Endothelial cell of umbilical vein (primary cell): ENCODE results near the gene CDK5RAP2. TPM values are rescaled to one million over a fixed set of nuclear protein-coding genes. Genes with fewer than 3 reads are reported as not detected.

ENCODE experiments used
- BruUV-seq: library from RNA; stranded (reverse); fragments of 400-500 nt; replicated peaks from 2 replicates; lab custom pipeline; 2021; lab: Mats Ljungman, UMichigan
- CTCF ChIA-PET: fragments of 300-600, 350-600 bp; sonication (Branson Sonifier 250); formaldehyde crosslinking; loops from one replicate; lab custom pipeline; 2021; ENCODE audit warnings: antibody characterized with exemption, inconsistent platforms; lab: Charles Lee
- POLR2A ChIA-PET: fragments of 300-600, 350-600 bp; sonication (Branson Sonifier 250); formaldehyde crosslinking; loops from one replicate; lab custom pipeline; 2021; ENCODE audit warnings: antibody characterized with exemption, inconsistent platforms; lab: Charles Lee
- DNase-seq: peaks from one replicate; pipeline ENCODE4 v3.0.0-alpha.2; 2011; ENCODE audit warnings: low read depth, low spot score
- FAIRE-seq: peaks from 2 replicates; lab custom pipeline; 2011; peaks lifted over from hg19 to GRCh38; lab: Jason Lieb, UNC
- H2AFZ ChIP-seq: 2 replicates; pipeline ENCODE4 v1.6.0; 2012; ENCODE audit warnings: low read depth, low read length, control low read depth, inconsistent platforms
- H3K27ac ChIP-seq: 2 replicates; pipeline ENCODE4 v1.5.1; 2011; ENCODE audit warnings: low read depth, mild to moderate bottlenecking, control low read depth, low read length, moderate library complexity; ENCODE audit not compliant: insufficient read depth
- H3K27me3 ChIP-seq, 2 experiments: 2 replicates each; pipeline versions ENCODE4 v1.6.0 to v1.6.1; 2011; ENCODE audit warnings: low read length in 2 of 2, mixed read lengths in 1 of 2; ENCODE audit not compliant: control insufficient read depth in 2 of 2, insufficient read depth in 2 of 2
- H3K36me3 ChIP-seq, 2 experiments: 2 replicates in 1 of 2; 3 replicates in 1 of 2; pipeline ENCODE4 v1.5.1; 2011; ENCODE audit warnings: low read length in 2 of 2, mild to moderate bottlenecking in 1 of 2, moderate library complexity in 1 of 2; ENCODE audit not compliant: control insufficient read depth in 2 of 2, insufficient read depth in 2 of 2; ENCODE audit errors: extremely low read depth in 1 of 2
- H3K4me1 ChIP-seq: 3 replicates; pipeline ENCODE4 v1.5.1; 2011; ENCODE audit warnings: mild to moderate bottlenecking, low read length; ENCODE audit not compliant: control insufficient read depth, insufficient read depth; ENCODE audit errors: extremely low read depth
- H3K4me2 ChIP-seq: 2 replicates; pipeline ENCODE4 v1.6.1; 2011; ENCODE audit warnings: low read length, control low read depth, mixed read lengths; ENCODE audit not compliant: insufficient read depth
- H3K4me3 ChIP-seq, 3 experiments: fragments of 200-600 bp in 1 of 3; sonication (generic), shearing (Covaris generic) in 1 of 3; replicated peaks in 1 of 3; 2 replicates each; pipeline ENCODE4 v1.5.1; 2011 to 2016; ENCODE audit warnings: control low read depth in 3 of 3, low read length in 3 of 3, mild to moderate bottlenecking in 2 of 3, inconsistent platforms in 1 of 3, low read depth in 1 of 3, moderate library complexity in 1 of 3; ENCODE audit not compliant: insufficient read depth in 1 of 3
- H3K79me2 ChIP-seq: 2 replicates; pipeline ENCODE4 v1.6.0; 2012; ENCODE audit warnings: low read length, inconsistent platforms; ENCODE audit not compliant: control insufficient read depth, insufficient read depth
- H3K9ac ChIP-seq: replicated peaks from 2 replicates; pipeline ENCODE3; 2011; ENCODE audit warnings: low read length, control low read depth; ENCODE audit not compliant: insufficient read depth; ENCODE audit errors: extremely low read depth
- H3K9me1 ChIP-seq: replicated peaks from 3 replicates; pipeline ENCODE4 v1.6.0; 2011; ENCODE audit warnings: mild to moderate bottlenecking, low read length; ENCODE audit not compliant: control insufficient read depth, insufficient read depth; ENCODE audit errors: extremely low read depth
- H3K9me3 ChIP-seq: replicated peaks from 2 replicates; pipeline ENCODE4 v1.5.1; 2012; ENCODE audit warnings: low read length, inconsistent platforms; ENCODE audit not compliant: control insufficient read depth, insufficient read depth
- H4K20me1 ChIP-seq: replicated peaks from 2 replicates; pipeline ENCODE3; 2011; ENCODE audit warnings: mild to moderate bottlenecking, low read length; ENCODE audit not compliant: control insufficient read depth, insufficient read depth; ENCODE audit errors: extremely low read depth
- CTCF ChIP-seq, 2 donors: IDR thresholded peaks; 1 replicate in 1 of 2; 2 replicates in 1 of 2; pipeline ENCODE4 v1.5.1; 2011; ENCODE audit warnings: low read length in 2 of 2, mild to moderate bottlenecking in 2 of 2, moderate library complexity in 2 of 2, control low read depth in 1 of 2, inconsistent platforms in 1 of 2, low read depth in 1 of 2; ENCODE audit not compliant: insufficient read depth in 1 of 2; ENCODE audit errors: extremely low read depth in 1 of 2
- EZH2 ChIP-seq: IDR thresholded peaks from 2 replicates; pipeline ENCODE4 v1.6.1; 2012; ENCODE audit warnings: borderline replicate concordance, low read depth, mild to moderate bottlenecking, moderate library complexity, low read length, inconsistent platforms; ENCODE audit not compliant: severe bottlenecking
- FOS ChIP-seq: IDR thresholded peaks from 2 replicates; pipeline ENCODE4 v1.6.1; 2011; ENCODE audit warnings: mild to moderate bottlenecking, low read length, moderate library complexity, borderline replicate concordance; ENCODE audit not compliant: insufficient read depth
- GATA2 ChIP-seq: IDR thresholded peaks from 2 replicates; pipeline ENCODE4 v1.7.0; 2011; ENCODE audit warnings: low read depth, mild to moderate bottlenecking, moderate library complexity, mixed read lengths, low read length; ENCODE audit not compliant: insufficient read length, insufficient read depth
- JUN ChIP-seq: IDR thresholded peaks from 2 replicates; pipeline ENCODE4 v1.6.1; 2011; ENCODE audit warnings: borderline replicate concordance, low read depth; ENCODE audit not compliant: insufficient read length, insufficient read depth
- MAX ChIP-seq: IDR thresholded peaks from 2 replicates; pipeline ENCODE4 v1.6.1; 2011; ENCODE audit not compliant: insufficient read depth, insufficient read length
- MYC ChIP-seq: IDR thresholded peaks from one replicate; pipeline ENCODE4 v1.6.1; 2011; ENCODE audit warnings: mild to moderate bottlenecking, low read depth, low read length
- POLR2A ChIP-seq: IDR thresholded peaks from 2 replicates; pipeline ENCODE4 v1.6.1; 2012; ENCODE audit warnings: low read depth, mild to moderate bottlenecking, control low read depth, low read length
- POLR2AphosphoS5 ChIP-seq: IDR thresholded peaks from 2 replicates; pipeline ENCODE4 v1.6.1; 2012; ENCODE audit warnings: low read depth, mild to moderate bottlenecking, control low read depth, low read length, moderate library complexity; ENCODE audit not compliant: insufficient read depth
- dilution Hi-C: fragments of 300-500 bp; cut with MboI; formaldehyde crosslinking; loops from one replicate; pipeline ENCODE4 v1.15.0; 2019; ENCODE audit warnings: low sequenced_read_pairs; ENCODE audit not compliant: extremely low pct_ligation_motif_present
- intact Hi-C: fragments of 100-400 bp; cut with micrococcal nuclease; formaldehyde crosslinking; loops from one replicate; pipeline ENCODE4 v1.10.0; 2022
- polyA plus RNA-seq, 4 experiments: library from polyadenylated mRNA; depleted of rRNA in 3 of 4; stranded (reverse) in 3 of 4; unstranded in 1 of 4; fragments of >200 nt; gene quantifications; 2 replicates each; pipeline versions ENCODE4 v1.2.1 to v1.2.3, GENCODE V29; 2011 to 2012; ENCODE audit warnings: missing spikeins in 1 of 4
- total RNA-seq: library from RNA; stranded (reverse); gene quantifications from 2 replicates; pipeline ENCODE4 v1.2.3, GENCODE V29; 2021

CDK5RAP2 gene
- total and polyA plus RNA-seq, 2 donors (not counting 3 experiments of a cell fraction or from before 2014, with no cell fraction given), result 17.5 to 56.7 TPM

GRCh38 chr9:120369608-120370220 lies 210.3 kb downstream of the CDK5RAP2 start:
- H2AFZ ChIP-seq, result no peak overlapping the region
- no peak overlapping the region for H3K4me2 ChIP-seq
- ChIA-PET POLR2A (no interaction called here), CTCF (no interaction called here)
- H3K9me3 ChIP-seq, result no peaks in the 10 kb centered on the region
- DNase-seq (no peak), FAIRE-seq (no peak)
- intact Hi-C loops, result loop anchor here (5.0 kb wide), 1 partner anchor 108 kb away; no protein-coding TSS in a partner anchor
- H3K9me1 ChIP-seq, result no peaks in the 10 kb centered on the region
- no peaks in the 10 kb centered on the region for H3K79me2 ChIP-seq
- no peaks in the 10 kb centered on the region for H3K36me3 ChIP-seq
- dilution Hi-C loops, result no loop called here
- H3K27ac ChIP-seq, result no peak overlapping the region
- H4K20me1 ChIP-seq, result no peaks in the 10 kb centered on the region
- no peak for TF ChIP-seq POLR2A
- no peak for TF ChIP-seq CTCF (IDR thresholded peaks at IDR 0.05; ENCODE audit: extremely low read depth in 1 of 2, insufficient read depth in 1 of 2, low read depth in 1 of 2, low read length in 2 of 2)
- no peak for TF ChIP-seq JUN
- TF ChIP-seq MYC, result no peak
- TF ChIP-seq EZH2, result no peak
- no peak for TF ChIP-seq FOS
- no peak for TF ChIP-seq POLR2AphosphoS5
- TF ChIP-seq GATA2, result no peak
- no peak for TF ChIP-seq MAX
- peaks cover 12% of the 10 kb centered on the region for H3K4me1 ChIP-seq
- H3K27me3 ChIP-seq, result peaks cover 0 to 5% of the 10 kb centered on the region in 2 experiments
- no peak overlapping the region for H3K9ac ChIP-seq
- no TSS peak for BruUV-seq
- no peak overlapping the region for H3K4me3 ChIP-seq
